GM20431 (cell line): ENCODE measurements around the gene TOB2.

Experiments
- in situ Hi-C: fragments of 300-500 bp; cut with MseI, MboI; formaldehyde crosslinking; loops from one replicate; pipeline ENCODE4 v1.15.0; 2020; ENCODE audit warnings: low sequenced_read_pairs; ENCODE audit not compliant: unreplicated experiment

The TOB2 gene

GRCh38 chr22:41431656-41432055 is 14.9 kb downstream of the TOB2 start:
- in situ Hi-C loops, result no loop called here

- in situ Hi-C loops, result no loop called here
Observed at GRCh38 chr22:41429951-41430332, 16.7 kb downstream of the TOB2 start.

GRCh38 chr22:41429232-41429950 is 17.2 kb downstream of the TOB2 start:
- in situ Hi-C loops, result no loop called here

- in situ Hi-C loops, result no loop called here
Observed at GRCh38 chr22:41425660-41426365, 20.8 kb downstream of the TOB2 start.

- in situ Hi-C loops, result no loop called here
Observed at GRCh38 chr22:41418717-41419116, 27.9 kb downstream of the TOB2 start.

- in situ Hi-C loops, result no loop called here
Observed at GRCh38 chr22:41417622-41418390, 28.8 kb downstream of the TOB2 start.

- in situ Hi-C loops, result no loop called here
Observed at GRCh38 chr22:41415554-41415953, 31.0 kb downstream of the TOB2 start.

- in situ Hi-C loops, result no loop called here
Observed at GRCh38 chr22:41411021-41411851, 35.4 kb downstream of the TOB2 start.

- in situ Hi-C loops, result no loop called here
Observed at GRCh38 chr22:41410311-41410751, 36.3 kb downstream of the TOB2 start.

GRCh38 chr22:41408665-41409064 is 37.9 kb downstream of the TOB2 start:
- in situ Hi-C loops, result loop anchor here (10.0 kb wide), 1 partner anchor 106 kb away; no protein-coding TSS in a partner anchor

GRCh38 chr22:41407433-41407832 is 39.2 kb downstream of the TOB2 start:
- in situ Hi-C loops, result loop anchor here (10.0 kb wide), 1 partner anchor 107 kb away; no protein-coding TSS in a partner anchor

GRCh38 chr22:41406410-41406809 is 40.2 kb downstream of the TOB2 start:
- in situ Hi-C loops, result loop anchor here (10.0 kb wide), 1 partner anchor 108 kb away; no protein-coding TSS in a partner anchor

GRCh38 chr22:41405588-41405987 is 41.0 kb downstream of the TOB2 start:
- in situ Hi-C loops, result loop anchor here (10.0 kb wide), 1 partner anchor 109 kb away; no protein-coding TSS in a partner anchor

GRCh38 chr22:41403532-41404318 is 42.9 kb downstream of the TOB2 start:
- in situ Hi-C loops, result loop anchor here (10.0 kb wide), 1 partner anchor 111 kb away; no protein-coding TSS in a partner anchor

- in situ Hi-C loops, result loop anchor here (10.0 kb wide), 1 partner anchor 112 kb away; no protein-coding TSS in a partner anchor
Observed at GRCh38 chr22:41402851-41403250, 43.8 kb downstream of the TOB2 start.

GRCh38 chr22:41401781-41402648 is 44.6 kb downstream of the TOB2 start:
- in situ Hi-C loops, result loop anchor here (10.0 kb wide), 1 partner anchor 113 kb away; no protein-coding TSS in a partner anchor

GRCh38 chr22:41398921-41399320 is 47.7 kb downstream of the TOB2 start:
- in situ Hi-C loops, result no loop called here
